GM21825 (cell line): ENCODE results near the gene LYZ.
A peak's percentile ranks its signal among the peaks of the same experiment; 100 is the strongest.
"Not testable (repeated sequence)": the region's sequence is repeated elsewhere in the genome, so short reads cannot be mapped to it uniquely, and the experiment has no call there.

Experiments used
- ATAC-seq: cut with Tn5 transposase; IDR thresholded peaks from one replicate; pipeline ENCODE4 v1.9.1; 2021; ENCODE audit warnings: mild to moderate bottlenecking, moderate library complexity; ENCODE audit not compliant: unreplicated experiment

The LYZ gene

GRCh38 chr12:69348162-69348938 is at the start of gene LYZ:
TSS of gene LYZ (plus strand) at chr12:69348381. CDS start at chr12:69348409, 28 bp downstream.
- ATAC-seq: no peak

DNA sequence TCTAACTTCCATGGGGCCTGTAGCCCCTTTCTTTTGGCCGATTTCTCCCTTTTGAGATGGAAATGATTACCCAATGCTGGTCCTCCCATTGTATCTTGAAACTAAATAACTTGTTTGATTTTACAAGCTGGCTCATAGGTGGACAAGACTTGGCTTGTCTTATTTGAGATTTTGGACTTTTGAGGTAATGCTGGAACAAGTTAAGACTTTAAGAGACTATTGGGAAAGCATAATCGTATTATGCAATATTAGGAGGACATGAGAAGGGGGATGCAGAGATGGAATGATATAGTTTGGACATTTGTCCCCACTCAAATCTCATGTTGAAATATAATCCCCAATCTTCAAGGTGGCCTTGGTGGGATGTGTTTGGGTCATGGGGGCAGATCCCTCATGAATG is 49.2 kb upstream of the LYZ start:
- no peak for ATAC-seq

- ATAC-seq: no peak
Measured at GRCh38 chr12:69304284-69304683, 43.9 kb upstream of the LYZ start.

- ATAC-seq: no peak
Measured at GRCh38 chr12:69309461-69309860, 38.7 kb upstream of the LYZ start.

DNA sequence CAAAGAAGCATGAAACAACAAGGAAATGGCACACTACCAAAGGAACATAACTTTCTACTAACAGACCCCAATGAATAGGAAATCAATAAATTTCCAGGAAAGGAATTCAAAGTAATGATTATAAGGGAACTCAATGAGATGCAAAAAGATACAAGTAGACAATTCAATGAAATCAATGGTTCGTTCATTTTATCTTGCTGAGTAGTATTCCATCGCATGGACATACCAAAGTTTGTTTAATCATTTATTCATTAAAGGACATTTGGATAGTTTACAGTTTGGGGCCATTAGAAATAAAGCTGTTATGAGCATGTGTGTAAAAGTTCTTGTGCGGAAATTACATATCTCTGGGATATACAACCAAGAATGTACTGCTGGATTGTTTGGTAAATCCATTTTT is 35.0 kb upstream of the LYZ start:
- no peak for ATAC-seq

GRCh38 chr12:69316784-69317183 is 31.4 kb upstream of the LYZ start:
- ATAC-seq: not testable (repeated sequence)

DNA sequence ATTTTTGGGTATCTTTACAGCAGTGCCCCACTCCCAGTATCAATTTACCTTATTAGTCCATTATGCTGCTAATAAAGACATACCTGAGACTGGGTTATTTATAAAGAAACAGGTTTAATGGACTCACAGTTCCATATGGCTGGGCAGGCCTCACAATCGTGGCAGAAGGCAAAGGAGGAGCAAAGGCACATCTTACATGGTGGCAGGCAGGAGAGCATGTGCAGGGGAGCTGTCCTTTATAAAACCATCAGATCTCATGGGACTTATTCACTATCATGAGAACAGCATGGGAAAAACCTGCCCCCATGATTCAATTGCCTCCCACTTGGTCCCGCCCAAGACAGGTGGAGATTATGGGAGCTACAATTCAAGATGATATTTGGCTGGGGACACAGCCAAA is 30.9 kb upstream of the LYZ start:
- not testable (repeated sequence) for ATAC-seq

DNA sequence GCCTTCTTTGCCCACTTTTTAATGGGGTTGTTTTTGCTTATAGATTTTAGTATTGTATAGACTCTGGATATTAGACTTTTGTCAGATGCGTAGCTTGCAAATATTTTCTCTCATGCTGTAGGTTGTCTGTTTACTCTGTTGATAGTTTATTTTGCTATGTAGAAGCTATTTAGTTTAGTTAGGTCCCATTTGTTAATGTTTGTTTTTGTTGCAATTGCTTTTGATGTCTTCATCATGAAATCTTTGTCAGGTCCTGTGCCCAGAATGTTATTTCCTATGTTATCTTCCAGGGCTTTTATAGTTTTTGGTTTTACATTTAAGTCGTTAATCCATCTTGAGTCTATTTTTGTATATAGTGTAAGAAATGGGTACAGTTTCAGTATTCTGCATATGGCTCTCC is 30.0 kb upstream of the LYZ start:
- ATAC-seq: no peak

DNA sequence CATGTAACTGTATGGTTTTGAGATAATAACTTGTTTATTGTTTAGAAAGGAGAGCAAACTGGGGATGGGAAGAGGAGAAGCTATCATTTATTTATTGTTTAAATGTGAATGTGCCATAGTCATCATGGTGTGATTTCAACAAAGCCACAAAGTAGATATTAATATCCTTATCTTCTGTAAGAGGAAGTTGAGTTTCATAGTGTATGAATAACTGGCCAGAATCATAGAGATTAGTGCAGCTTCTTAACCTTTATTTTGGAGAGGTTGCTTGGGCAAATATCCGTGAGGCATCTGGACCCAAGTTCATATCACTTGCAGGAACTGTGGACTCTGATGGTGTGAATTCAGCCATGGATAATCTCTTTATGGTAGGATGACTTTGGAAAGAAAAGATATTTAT is 26.8 kb upstream of the LYZ start:
- ATAC-seq: no peak

- peak; percentile 96 for ATAC-seq
Measured at GRCh38 chr12:69324797-69325466, 23.2 kb upstream of the LYZ start.

DNA sequence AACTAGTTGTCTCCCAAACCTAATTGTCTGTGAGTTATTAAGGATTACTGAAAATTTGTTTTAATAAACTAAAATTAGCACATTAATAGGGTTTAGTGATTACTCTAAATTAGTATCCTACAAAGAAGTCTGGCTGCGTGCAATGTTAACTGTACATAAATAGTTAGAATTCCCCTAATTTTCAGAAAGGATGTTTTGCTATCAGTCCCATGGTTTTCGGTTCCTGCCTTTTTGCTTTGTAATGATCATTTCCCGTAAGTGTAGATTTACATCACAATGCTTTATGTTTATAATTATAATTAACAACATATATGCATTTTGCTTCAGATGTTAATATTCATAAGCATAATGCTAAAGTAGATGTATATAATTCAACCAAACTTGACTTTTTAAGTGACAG is 19.8 kb upstream of the LYZ start:
- ATAC-seq: no peak

GRCh38 chr12:69329669-69330428 is 18.3 kb upstream of the LYZ start:
- ATAC-seq: no peak

- peak; percentile 75 for ATAC-seq
Measured at GRCh38 chr12:69330475-69331473, 17.4 kb upstream of the LYZ start.

- peak; percentile 25 for ATAC-seq
Measured at GRCh38 chr12:69331519-69331908, 16.7 kb upstream of the LYZ start.

DNA sequence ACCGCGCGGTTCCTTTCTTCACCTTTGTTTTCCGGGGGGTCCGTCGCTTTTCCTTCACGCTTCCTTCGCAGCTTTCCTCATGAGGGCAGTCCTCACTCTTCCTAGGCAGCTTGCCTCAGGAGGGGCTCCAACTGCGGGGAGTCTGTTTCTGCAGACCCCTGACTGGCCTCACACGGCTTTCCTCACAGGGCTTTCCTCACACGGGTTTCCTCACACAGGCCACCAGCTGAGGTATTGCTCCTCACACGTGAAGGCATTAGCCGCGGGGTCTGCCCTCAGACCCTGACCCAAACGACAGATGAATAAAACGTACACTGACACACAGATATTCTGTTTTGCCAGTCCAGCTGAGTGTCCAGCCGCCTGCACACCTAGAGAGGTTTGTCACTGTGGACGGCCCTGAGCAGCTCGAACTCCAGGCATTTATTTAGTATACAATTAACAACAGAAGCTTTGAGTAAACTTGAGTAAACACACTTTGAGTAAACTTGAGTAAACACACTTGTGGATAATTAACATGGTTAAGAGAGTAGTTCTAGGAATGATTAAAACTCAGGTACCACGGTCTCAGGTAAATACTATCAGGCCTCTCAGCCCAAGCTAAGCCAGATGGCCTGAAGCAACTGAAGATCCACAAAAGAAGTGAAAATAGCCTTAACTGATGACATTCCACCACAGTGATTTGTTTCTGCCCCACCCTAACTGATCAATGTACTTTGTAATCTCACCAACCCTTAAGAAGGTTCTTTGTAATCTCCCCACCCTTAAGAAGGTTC is 16.1 kb upstream of the LYZ start:
- no peak for ATAC-seq

- no peak for ATAC-seq
Measured at GRCh38 chr12:69332815-69333358, 15.3 kb upstream of the LYZ start.

DNA sequence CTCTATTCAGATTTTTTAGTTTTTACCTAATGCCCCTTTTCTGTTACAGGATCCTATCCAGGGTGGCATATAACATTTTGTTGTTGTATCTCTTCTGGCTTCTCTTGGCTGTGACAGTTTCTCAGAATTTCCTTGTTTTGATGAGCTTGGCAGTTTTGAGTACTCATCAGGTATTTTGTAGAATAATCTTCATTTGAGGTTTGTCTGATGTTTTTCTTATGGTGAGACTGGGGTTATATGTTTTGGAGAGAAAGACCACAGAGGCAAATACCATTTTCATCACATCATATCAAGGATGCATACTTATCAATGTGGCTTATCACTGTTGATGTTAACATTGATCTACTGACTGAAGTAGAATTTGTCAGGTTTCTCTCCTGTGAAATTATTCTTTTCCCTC is 14.0 kb upstream of the LYZ start:
- ATAC-seq: no peak

DNA sequence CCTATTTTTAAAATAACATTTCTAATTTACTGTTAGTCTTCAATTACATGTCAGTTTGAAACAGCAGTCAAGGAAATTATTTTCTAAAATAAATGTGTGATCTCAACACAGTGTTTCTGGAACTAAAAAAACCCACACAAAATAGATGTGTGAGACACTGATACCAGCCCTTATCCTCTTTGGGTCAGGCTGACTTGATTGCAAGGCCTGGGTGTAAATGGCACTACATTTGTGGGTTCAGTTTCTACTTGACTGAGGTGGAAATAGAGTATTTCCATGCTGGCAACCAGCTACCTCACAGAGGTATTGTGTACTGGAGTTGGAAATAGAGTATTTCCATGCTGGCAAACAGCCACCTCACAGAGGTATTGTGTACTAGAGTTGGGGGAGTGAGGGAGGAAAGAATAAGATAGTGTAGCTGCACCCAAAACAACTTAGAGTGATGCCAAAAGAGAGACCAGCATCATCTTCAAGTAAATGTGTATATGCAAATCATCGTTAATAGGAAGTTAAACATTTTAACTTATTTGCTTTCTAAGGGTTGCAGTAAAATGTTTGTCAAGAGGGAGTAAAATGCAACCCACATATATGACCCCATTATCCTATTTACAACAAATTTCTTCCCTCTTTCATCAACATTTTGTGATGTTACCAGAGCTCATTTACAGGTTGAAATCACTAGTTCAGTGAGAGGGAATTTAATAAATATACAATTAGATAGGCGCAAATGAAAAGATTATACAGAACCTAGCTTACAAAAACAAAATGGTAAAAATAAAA is 10.7 kb upstream of the LYZ start:
- no peak for ATAC-seq
